Stomach (tissue), 4 donors: Measurements from ENCODE around the gene CEP41.

Source experiments
- CTCF ChIP-seq, 7 experiments: fragments of 450-650 bp in 4 of 7; fragments of 200-600 bp in 3 of 7; sonication (generic) in 3 of 7; IDR thresholded peaks; one replicate each; pipeline ENCODE4 v1.5.1; 2016 to 2019; ENCODE audit warnings: antibody characterized with exemption in 7 of 7, control low read depth in 2 of 7, mild to moderate bottlenecking in 1 of 7
- POLR2A ChIP-seq, 4 donors: fragments of 450-650 bp; IDR thresholded peaks; one replicate each; pipeline ENCODE4 v1.6.1; 2016; ENCODE audit warnings: antibody characterized with exemption in 4 of 4, control low read depth in 2 of 4, mild to moderate bottlenecking in 1 of 4, moderate library complexity in 1 of 4

- no peak for TF ChIP-seq CTCF (IDR thresholded peaks at IDR 0.05)
- TF ChIP-seq POLR2A (IDR thresholded peaks at IDR 0.05) = no peak
Observed at GRCh38 chr7:130387628-130388403, 53.0 kb downstream of the CEP41 start.
